Muscle layer of duodenum (tissue), 2 donors: Measurements from ENCODE around the gene MYPN.

Experiments used
- H3K27ac ChIP-seq: one replicate; pipeline ENCODE4 v1.7.0; 2013; ENCODE audit warnings: mild to moderate bottlenecking, low read length
- H3K27me3 ChIP-seq: one replicate; pipeline ENCODE4 v1.7.0; 2013; ENCODE audit warnings: low read depth, mild to moderate bottlenecking, control low read depth, low read length
- H3K36me3 ChIP-seq, 2 donors: one replicate each; pipeline ENCODE4 v1.7.0; 2013; ENCODE audit warnings: low read length in 2 of 2, control low read depth in 1 of 2, mild to moderate bottlenecking in 1 of 2; ENCODE audit not compliant: insufficient read depth in 2 of 2, control insufficient read depth in 1 of 2
- H3K4me1 ChIP-seq, 2 donors: one replicate each; pipeline ENCODE4 v1.7.0; 2013; ENCODE audit warnings: low read length in 2 of 2, mild to moderate bottlenecking in 2 of 2, control low read depth in 1 of 2, moderate library complexity in 1 of 2; ENCODE audit not compliant: insufficient read depth in 2 of 2, control insufficient read depth in 1 of 2
- H3K4me3 ChIP-seq, 2 donors: one replicate each; pipeline ENCODE4 v1.7.0; 2013; ENCODE audit warnings: low read length in 2 of 2, low read depth in 1 of 2, mild to moderate bottlenecking in 1 of 2
- H3K9me3 ChIP-seq, 2 donors: one replicate each; pipeline ENCODE4 v1.7.0; 2013; ENCODE audit warnings: low read length in 2 of 2, control low read depth in 1 of 2, mild to moderate bottlenecking in 1 of 2; ENCODE audit not compliant: control insufficient read depth in 1 of 2
- donor health status: healthy.

MYPN gene

DNA sequence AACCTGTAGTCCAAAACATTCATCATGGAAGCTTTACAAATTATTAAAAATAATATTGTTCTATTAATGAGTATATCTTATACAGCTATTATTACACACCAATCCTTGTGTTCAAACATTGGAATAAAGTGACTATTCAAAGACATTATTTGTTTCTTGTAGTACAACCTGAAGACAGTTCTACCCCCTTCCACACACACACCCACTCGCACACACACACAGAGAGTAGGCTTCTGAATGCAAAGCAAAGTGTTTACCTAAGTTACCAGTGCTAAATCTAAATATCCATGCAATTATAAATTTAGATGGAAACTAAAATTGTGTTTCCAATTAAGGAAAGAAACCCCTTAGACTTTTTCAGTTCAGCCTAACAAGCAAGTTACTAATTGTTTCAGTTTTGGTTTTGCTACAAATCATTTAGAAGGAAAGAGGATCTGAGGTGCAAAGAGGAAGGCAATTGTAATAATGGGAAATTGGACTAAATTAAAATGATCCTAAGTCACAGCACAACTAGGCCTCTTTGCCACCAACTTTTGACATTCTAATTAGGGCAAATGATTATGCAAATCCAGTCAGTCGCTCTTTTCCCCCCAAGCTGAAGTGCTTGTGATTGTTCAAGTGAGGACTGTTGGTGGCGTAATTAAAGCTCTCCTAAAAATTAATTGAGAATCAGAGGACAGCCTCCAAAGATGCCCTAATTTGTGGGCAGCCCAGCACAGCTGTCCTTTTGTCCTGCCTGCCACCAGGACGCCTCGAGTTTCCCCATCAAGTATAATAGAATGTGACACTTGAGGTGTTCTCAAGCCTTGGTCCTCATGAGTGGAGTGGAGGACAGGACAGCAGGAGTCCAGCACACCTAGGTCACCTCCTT lies 142.6 kb downstream of the MYPN start:
- no peaks in the 10 kb centered on the region for H3K36me3 ChIP-seq
- no peaks in the 10 kb centered on the region for H3K4me1 ChIP-seq
- H3K4me3 ChIP-seq, result no peak overlapping the region
- H3K27ac ChIP-seq, result no peak overlapping the region
- no peaks in the 10 kb centered on the region for H3K27me3 ChIP-seq
- no peaks in the 10 kb centered on the region for H3K9me3 ChIP-seq

GRCh38 chr10:68253346-68253745 lies 144.1 kb downstream of the MYPN start:
- Histone ChIP-seq H3K4me3 (no peak overlapping the region), H3K9me3 (no peaks in the 10 kb centered on the region), H3K27ac (no peak overlapping the region), H3K27me3 (no peaks in the 10 kb centered on the region), H3K4me1 (no peaks in the 10 kb centered on the region), H3K36me3 (no peaks in the 10 kb centered on the region)

DNA sequence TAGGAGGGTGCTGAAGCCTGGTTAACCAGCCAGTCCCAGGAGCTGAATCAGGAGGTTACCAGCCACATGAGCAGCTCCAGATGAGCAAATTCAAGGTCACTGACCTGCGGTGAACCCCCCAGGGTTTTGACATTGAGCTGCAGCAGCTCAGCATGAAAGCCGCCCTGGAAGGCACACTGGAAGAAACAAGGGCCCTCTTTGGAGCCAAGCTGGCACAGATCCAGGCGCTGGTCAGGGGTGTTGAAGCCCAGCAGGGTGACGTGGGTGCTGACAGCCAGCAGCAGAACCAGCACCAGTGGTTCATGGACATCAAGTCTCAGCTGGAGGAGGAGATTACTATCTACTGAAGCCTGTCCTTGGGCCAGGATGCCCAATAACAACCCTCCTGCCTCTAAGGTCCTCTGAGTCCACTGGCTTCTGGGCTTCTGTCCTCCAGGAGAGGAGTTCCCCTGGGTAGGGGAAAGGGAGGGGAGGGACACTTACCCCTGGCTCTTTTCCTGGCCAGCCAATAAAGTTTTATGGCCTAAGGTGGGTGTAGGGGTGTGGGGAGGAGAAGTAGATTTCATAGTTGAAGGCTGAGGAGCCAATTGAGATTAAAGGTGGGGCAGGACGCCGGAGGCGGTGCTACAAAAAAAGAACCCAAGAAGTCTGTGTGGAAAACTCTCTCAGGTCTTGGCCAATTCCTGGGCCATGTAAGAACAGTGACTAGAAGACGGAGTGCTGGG lies 152.0 kb downstream of the MYPN start:
- Histone ChIP-seq H3K4me3 (no peak overlapping the region), H3K36me3 (no peaks in the 10 kb centered on the region), H3K27ac (no peak overlapping the region), H3K4me1 (no peaks in the 10 kb centered on the region), H3K27me3 (no peaks in the 10 kb centered on the region), H3K9me3 (peaks cover 0 to 3% of the 10 kb centered on the region in 2 donors)
